ENCODE measurements around the gene ACOT7.
"Not testable (repeated sequence)": the region's sequence is repeated elsewhere in the genome, so short reads cannot be mapped to it uniquely, and the experiment has no call there.

ACOT7 gene

GRCh38 chr1:6225651-6226050, 167.9 kb downstream of the ACOT7 start:
- Mint-ChIP-seq H3K4me3 (no peak overlapping the region), H3K36me3 (ENCODE audit: low read depth) (peaks cover 29% of the 10 kb centered on the region), H3K27me3 (ENCODE audit: low read depth) (no peaks in the 10 kb centered on the region), H3K9me3 (no peaks in the 10 kb centered on the region), H3K27ac (no peak overlapping the region), H3K4me1 (ENCODE audit: low read depth) (no peaks in the 10 kb centered on the region)

DNA sequence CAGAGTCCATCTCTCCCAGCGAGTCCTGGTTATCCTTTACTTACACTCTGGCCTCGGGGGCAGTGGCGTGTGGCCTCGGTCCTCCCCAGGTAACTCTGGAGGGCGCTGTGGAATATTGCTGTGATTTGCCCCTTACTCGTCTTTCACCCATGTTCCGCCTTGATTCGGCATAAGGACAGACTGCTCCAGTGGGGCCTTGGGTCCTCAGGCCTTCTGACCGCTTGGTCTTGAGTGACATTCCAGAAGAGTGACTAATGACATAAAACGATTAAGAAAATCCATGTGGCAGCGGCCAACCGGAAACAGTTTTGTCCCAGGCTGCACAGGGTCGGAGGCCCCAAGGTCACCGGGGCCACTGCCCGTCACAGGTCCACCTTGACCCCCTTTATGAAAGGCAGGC, 168.8 kb downstream of the ACOT7 start:
- no peaks in the 10 kb centered on the region for H3K27me3 Mint-ChIP-seq (ENCODE audit: low read depth)
- H3K4me1 Mint-ChIP-seq (ENCODE audit: low read depth): no peaks in the 10 kb centered on the region
- H3K36me3 Mint-ChIP-seq (ENCODE audit: low read depth): peaks cover 26% of the 10 kb centered on the region
- H3K27ac Mint-ChIP-seq: no peak overlapping the region
- no peaks in the 10 kb centered on the region for H3K9me3 Mint-ChIP-seq
- no peak overlapping the region for H3K4me3 Mint-ChIP-seq

GRCh38 chr1:6223617-6224016, 169.9 kb downstream of the ACOT7 start:
- peaks cover 25% of the 10 kb centered on the region for H3K36me3 Mint-ChIP-seq (ENCODE audit: low read depth)
- H3K27ac Mint-ChIP-seq: no peak overlapping the region

DNA sequence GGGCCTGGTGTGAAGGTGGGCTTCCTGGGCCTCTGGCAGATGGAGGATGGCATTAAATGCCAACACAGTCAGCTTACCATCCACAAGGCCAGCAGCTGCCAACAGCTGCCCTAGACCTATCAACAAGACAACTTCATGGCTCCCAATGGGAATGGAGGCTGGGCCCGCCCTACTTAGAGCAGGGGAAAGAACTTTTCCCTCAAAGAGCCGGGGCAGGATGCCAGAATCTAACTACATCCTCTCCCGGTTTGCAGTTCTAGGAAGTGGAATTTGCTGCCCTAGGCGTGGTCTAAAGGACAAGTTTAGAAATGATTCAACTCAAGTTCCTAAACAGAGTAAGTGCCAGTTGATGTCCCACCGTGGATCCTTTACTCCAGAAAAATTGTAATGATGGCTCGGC, 170.9 kb downstream of the ACOT7 start:
- Mint-ChIP-seq H3K36me3 (ENCODE audit: low read depth) (peaks cover 25% of the 10 kb centered on the region), H3K27me3 (ENCODE audit: low read depth) (no peaks in the 10 kb centered on the region), H3K4me3 (no peak overlapping the region), H3K4me1 (ENCODE audit: low read depth) (peaks cover 2% of the 10 kb centered on the region), H3K9me3 (no peaks in the 10 kb centered on the region), H3K27ac (no peak overlapping the region)

More at GRCh38 chr1:6223617-6224016, 169.9 kb downstream of the ACOT7 start:
- peaks cover under 1% of the 10 kb centered on the region for H3K4me1 Mint-ChIP-seq (ENCODE audit: low read depth)
- no peaks in the 10 kb centered on the region for H3K9me3 Mint-ChIP-seq
- no peak overlapping the region for H3K4me3 Mint-ChIP-seq
- H3K27me3 Mint-ChIP-seq (ENCODE audit: low read depth): no peaks in the 10 kb centered on the region

GRCh38 chr1:6221210-6221784, 172.3 kb downstream of the ACOT7 start:
- peaks cover 20% of the 10 kb centered on the region for H3K36me3 Mint-ChIP-seq (ENCODE audit: low read depth)
- no peak overlapping the region for H3K27ac Mint-ChIP-seq
- no peaks in the 10 kb centered on the region for H3K9me3 Mint-ChIP-seq
- H3K4me1 Mint-ChIP-seq (ENCODE audit: low read depth): peaks cover 2% of the 10 kb centered on the region
- no peak overlapping the region for H3K4me3 Mint-ChIP-seq
- no peaks in the 10 kb centered on the region for H3K27me3 Mint-ChIP-seq (ENCODE audit: low read depth)

DNA sequence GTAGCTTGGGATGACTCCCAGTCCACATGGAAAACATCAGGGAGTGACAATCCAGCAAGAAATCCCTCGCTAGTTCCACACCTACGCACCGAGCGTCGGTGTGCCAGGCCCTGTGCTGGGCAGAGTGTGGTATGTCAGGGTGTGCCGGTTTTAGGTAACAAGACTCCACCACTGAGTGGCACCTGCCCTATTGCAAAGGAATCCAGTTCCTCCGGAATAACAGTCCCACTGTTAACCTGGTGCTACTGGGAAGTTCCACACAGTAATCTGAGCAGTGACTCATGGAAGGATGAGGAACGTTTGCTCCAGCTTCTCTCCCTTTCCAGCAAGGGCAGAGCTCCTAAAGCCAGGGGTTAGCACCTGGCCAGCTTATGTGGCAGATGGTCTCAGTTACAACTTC, 173.3 kb downstream of the ACOT7 start:
- H3K36me3 Mint-ChIP-seq (ENCODE audit: low read depth): peaks cover 17% of the 10 kb centered on the region
- H3K4me3 Mint-ChIP-seq: no peak overlapping the region

GRCh38 chr1:6219641-6220040, 173.9 kb downstream of the ACOT7 start:
- H3K27me3 Mint-ChIP-seq (ENCODE audit: low read depth); H3K4me3 Mint-ChIP-seq; H3K4me1 Mint-ChIP-seq (ENCODE audit: low read depth); H3K9me3 Mint-ChIP-seq; H3K27ac Mint-ChIP-seq: not testable (repeated sequence)
- H3K36me3 Mint-ChIP-seq (ENCODE audit: low read depth): peaks cover 17% of the 10 kb centered on the region

More for the DNA sequence above, 173.3 kb downstream of the ACOT7 start:
- Mint-ChIP-seq H3K9me3 (no peaks in the 10 kb centered on the region), H3K27ac (no peak overlapping the region), H3K27me3 (ENCODE audit: low read depth) (no peaks in the 10 kb centered on the region), H3K4me1 (ENCODE audit: low read depth) (peaks cover 6% of the 10 kb centered on the region)

DNA sequence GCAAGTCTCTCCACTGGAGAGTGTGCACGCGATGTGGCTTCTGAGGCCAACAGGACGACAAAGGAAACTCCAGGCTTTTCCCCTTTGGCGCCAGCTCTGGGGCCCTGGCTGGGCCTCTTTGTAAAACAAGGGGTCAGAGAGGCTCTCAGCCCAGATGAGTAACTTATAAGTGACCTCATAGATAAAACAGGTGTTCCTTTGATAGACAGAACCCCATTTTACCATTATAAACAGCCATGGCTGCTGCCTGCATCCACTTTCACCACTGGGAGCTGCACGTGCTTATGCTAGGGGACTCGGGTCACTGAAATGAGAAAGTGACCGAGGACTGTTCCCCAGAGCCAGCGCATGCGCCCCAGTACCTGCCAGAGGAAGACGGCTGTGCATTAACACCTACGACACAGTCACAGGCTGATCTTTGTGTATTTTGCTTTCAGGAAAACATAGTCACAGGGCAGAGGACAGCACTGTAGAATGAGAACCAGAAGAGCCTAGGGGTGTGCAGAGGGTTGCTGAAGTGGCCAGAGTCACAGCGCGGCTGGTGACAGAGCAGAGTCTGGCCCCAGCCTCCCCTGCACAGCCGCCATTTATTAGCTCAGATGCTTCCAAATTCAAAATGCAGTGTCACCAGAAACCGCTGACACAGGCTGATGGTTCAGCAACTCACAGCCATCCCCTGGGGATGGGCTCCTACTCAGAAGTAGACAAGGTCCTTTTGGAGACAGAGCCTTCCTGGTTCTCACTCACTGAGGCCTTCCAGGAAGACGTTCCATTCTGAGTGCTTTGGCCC, 175.0 kb downstream of the ACOT7 start:
- Mint-ChIP-seq H3K27ac (no peak overlapping the region), H3K9me3 (no peaks in the 10 kb centered on the region), H3K4me1 (ENCODE audit: low read depth) (peaks cover 6% of the 10 kb centered on the region)

More for the DNA sequence above, 175.0 kb downstream of the ACOT7 start:
- Mint-ChIP-seq H3K27me3 (ENCODE audit: low read depth) (no peaks in the 10 kb centered on the region), H3K36me3 (ENCODE audit: low read depth) (peaks cover 11% of the 10 kb centered on the region), H3K4me3 (no peak overlapping the region)
